Mammary epithelial cell (primary cell): Measurements from ENCODE around the gene AADACL4.

Experiments used
- EZH2 ChIP-seq: IDR thresholded peaks from 2 replicates; pipeline ENCODE4 v1.6.1; 2012; ENCODE audit warnings: low read length, inconsistent platforms, borderline replicate concordance
- TF ChIP-seq, protein P1 (sequence below), 2 donors: IDR thresholded peaks in 1 of 2; conservative IDR thresholded peaks in 1 of 2; 2 replicates each; pipeline ENCODE4 v1.5.1; 2011 to 2012; ENCODE audit warnings: inconsistent platforms in 2 of 2, low read length in 2 of 2, mild to moderate bottlenecking in 2 of 2, control low read depth in 1 of 2, low read depth in 1 of 2; ENCODE audit not compliant: insufficient read depth in 1 of 2; ENCODE audit errors: extremely low read depth in 1 of 2

DNA sequence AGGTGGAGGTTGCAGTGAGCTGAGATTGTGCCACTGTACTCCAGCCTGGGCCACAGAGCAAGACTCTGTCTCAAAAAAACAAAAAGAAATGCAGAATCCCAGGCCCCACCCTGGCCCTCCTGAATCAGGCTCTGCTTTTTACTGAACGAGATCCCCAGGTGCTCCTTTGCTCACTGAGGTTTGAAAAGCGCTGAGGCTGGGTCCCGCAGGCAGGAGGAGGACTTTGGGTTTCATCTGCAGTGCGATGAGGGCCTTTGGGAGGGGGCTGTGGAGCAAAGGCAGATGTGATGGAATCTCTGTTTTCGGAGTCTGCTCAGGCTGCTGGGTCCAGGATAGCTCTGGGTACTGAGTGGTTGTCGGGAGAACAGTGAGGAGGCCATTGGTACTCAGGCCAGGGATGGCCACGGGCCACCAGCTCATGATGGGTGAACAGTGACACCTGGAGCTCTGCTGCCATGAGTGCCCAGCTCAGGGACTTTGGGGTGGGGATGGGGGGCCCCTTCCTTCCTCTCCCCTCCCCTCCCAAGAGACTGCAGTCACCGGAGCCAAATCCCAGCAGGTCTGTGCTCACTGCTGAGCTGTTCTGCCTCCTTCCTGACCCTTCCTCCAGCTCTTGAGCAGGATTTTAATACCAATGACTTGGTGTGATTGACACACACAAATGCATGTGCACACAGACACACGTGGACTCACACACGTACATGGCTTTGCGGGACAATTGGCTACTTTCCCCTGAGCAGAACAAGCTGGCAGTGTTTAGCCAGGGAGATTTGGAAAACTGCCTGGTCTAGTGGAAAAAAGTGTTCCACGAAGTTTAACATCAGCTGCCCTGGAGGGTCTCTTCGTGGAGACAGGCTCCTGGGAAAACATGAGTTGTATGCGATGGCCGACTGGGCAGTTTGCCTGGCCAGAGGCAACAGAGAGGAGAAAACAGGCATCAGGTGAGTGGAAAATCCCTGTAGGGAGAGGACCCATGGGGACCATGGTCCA, 22.2 kb upstream of the AADACL4 start:
- TF ChIP-seq, protein P1, sequence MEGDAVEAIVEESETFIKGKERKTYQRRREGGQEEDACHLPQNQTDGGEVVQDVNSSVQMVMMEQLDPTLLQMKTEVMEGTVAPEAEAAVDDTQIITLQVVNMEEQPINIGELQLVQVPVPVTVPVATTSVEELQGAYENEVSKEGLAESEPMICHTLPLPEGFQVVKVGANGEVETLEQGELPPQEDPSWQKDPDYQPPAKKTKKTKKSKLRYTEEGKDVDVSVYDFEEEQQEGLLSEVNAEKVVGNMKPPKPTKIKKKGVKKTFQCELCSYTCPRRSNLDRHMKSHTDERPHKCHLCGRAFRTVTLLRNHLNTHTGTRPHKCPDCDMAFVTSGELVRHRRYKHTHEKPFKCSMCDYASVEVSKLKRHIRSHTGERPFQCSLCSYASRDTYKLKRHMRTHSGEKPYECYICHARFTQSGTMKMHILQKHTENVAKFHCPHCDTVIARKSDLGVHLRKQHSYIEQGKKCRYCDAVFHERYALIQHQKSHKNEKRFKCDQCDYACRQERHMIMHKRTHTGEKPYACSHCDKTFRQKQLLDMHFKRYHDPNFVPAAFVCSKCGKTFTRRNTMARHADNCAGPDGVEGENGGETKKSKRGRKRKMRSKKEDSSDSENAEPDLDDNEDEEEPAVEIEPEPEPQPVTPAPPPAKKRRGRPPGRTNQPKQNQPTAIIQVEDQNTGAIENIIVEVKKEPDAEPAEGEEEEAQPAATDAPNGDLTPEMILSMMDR (conservative IDR thresholded peaks at IDR 0.05 in 1 of 2, IDR thresholded peaks at IDR 0.05 in 1 of 2; ENCODE audit: extremely low read depth in 1 of 2, insufficient read depth in 1 of 2, low read depth in 1 of 2, low read length in 2 of 2) = no peak
- TF ChIP-seq EZH2 = no peak
